Effector CD4-positive, alpha-beta T cell (primary cell): Measurements from ENCODE around the gene NSMF.
"Not testable (repeated sequence)": the region's sequence is repeated elsewhere in the genome, so short reads cannot be mapped to it uniquely, and the experiment has no call there.

ENCODE experiments used
- DNase-seq: peaks from one replicate; pipeline ENCODE4 v3.0.0-alpha.2; 2020

NSMF gene

DNA sequence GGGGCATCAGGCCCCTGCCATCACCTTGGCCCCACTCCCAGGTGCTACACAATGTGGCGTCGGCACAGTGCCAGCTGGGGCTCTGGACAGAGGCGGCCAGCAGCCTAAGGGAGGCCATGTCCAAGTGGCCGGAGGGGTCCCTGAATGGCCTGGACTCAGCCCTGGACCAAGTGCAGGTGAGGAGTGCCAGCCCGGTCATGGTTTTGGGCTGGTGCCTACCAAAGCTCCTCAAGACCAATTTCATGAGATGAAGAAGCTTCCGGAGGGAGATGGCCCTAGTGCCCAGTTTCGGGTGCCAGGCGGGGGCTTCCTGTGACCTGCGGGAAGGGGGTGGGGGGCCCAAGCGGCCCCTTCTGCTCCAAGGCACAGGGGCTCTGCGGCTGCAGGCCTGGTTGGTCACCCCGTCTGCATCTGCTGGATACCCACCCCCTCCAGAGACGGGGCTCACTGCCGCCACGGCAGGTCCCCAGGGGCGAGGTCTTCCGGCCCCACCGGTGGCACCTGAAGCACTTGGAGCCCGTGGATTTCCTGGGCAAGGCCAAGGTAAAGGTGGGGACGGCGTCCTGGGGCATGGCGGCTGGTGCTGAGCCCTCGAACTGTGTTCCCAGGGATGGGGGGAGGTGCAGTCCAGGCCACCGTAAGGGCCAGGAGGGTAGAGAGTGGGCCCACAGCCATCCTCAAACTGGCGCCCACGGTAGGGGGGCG, 30.1 kb downstream of the NSMF start:
- no peak for DNase-seq

DNA sequence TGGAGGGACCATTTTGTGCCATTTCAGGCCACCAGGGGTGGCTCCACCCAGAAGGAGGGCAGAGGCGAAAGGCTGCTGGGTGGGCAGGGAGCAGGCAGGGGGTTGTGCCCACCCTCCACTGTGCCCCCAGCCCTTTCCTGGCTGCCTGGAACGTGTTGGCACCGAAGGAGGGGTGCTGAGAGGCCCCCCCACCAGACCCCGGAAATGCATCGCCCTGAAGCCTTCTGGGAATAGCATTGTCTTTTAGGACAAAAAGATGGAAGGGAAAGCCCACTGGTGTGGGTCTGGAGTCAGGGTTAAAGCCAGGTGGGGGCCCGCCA, 30.9 kb downstream of the NSMF start:
- no peak for DNase-seq

DNA sequence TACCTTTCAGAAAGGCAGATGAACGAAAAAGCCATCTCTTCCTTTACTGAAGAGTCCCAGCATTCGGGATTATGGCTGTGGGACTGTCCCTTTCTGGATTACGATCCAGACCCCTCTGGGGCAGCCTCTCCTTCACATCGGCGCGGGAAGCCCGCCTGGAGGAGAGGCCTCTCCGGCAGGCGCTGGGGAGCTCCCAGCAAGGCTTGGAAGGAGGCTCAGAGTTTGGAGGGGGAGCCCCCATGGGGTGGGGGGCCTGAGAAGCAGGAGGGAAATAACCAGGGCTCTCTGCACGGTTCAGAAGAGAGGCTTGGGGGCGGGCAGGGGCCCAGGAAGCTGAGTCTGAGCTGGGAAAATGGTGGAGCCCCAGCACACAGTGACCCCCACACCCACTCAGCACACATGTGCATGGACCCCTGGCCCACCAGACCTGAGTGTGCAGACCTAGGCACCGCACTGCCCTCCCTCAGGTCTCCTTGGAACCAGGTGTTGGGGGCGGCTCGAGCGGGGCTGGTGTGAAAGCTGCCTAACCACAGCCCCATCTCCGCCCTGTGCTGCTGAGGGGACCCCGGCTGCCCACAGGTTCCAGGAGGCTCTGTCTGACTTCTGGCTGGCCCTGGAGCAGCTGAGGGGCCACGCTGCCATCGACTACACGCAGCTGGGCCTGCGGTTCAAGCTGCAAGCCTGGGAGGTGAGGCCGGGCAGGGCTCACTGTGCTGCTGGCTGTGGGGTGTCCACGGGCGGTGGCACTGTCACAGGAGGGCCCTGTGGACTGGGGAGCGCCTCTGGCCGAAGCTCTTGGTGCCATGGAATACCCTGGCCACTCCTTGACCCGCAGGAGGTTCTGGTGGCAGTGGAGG, 31.5 kb downstream of the NSMF start:
- DNase-seq = no peak

DNA sequence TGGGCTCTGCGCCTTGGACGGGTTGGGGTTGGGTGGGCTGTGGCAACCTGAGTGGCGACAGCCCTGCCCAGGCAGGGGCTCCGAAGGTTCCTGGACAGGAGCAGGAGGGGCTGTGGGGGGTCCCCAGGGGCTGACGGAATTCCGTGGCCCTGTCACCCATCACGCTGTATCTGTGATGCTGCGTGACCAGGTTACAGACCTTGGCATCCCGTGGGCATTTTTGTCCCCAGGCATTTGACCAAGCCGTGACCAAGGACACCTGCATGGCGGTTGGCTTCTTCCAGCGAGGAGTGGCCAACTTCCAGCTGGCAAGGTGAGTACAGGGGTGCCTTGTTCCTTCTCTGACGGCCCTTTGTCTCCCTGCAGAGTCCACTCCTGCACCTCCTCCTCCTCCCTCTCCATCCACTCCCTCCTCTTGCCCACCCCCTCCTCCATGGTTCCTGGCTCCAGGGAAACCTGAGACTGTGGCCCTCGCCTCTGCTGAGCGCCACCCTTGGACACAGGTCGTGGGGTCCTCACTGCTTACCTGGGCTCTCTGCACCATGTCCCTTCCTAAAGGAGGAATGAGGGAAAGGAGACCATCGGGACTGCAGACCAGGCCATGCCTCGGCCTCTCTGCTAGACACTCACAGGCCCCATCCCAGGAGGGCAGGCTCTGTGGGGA, 33.0 kb downstream of the NSMF start:
- no peak for DNase-seq

DNA sequence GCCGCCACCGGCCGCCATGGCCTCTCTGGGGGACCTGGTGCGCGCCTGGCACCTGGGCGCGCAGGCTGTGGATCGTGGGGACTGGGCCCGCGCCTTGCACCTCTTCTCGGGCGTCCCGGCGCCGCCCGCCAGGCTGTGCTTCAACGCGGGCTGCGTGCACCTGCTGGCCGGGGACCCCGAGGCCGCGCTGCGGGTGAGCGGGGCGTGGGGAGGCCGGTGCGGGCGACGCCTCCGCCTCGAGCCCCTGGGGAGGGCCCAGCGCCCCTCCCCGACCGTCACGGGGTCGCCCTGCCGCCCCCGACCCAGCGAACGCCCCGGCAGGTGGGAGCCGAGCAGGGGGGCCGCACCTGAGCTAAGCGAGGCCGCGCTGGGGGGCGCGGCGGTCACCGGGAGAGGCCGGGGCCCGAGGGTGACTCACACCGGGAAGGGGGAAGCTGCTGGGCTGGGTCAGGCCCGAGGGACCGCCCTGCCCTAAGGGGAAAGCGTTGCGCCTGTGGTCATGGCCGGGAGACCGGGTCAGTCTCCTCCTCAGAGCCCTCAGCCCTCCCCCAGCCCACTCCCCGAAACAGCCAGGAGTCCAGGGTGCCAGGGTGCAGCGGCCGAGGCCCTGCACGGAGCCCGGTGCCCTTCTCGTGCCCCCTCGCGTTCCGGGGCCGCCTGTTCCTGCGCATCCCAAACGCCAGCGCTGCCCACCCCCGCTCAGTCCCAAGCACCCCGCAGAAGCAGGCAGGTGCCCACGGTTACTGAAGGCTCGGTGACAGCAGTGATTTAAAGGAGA, 35.4 kb downstream of the NSMF start:
- DNase-seq = no peak

DNA sequence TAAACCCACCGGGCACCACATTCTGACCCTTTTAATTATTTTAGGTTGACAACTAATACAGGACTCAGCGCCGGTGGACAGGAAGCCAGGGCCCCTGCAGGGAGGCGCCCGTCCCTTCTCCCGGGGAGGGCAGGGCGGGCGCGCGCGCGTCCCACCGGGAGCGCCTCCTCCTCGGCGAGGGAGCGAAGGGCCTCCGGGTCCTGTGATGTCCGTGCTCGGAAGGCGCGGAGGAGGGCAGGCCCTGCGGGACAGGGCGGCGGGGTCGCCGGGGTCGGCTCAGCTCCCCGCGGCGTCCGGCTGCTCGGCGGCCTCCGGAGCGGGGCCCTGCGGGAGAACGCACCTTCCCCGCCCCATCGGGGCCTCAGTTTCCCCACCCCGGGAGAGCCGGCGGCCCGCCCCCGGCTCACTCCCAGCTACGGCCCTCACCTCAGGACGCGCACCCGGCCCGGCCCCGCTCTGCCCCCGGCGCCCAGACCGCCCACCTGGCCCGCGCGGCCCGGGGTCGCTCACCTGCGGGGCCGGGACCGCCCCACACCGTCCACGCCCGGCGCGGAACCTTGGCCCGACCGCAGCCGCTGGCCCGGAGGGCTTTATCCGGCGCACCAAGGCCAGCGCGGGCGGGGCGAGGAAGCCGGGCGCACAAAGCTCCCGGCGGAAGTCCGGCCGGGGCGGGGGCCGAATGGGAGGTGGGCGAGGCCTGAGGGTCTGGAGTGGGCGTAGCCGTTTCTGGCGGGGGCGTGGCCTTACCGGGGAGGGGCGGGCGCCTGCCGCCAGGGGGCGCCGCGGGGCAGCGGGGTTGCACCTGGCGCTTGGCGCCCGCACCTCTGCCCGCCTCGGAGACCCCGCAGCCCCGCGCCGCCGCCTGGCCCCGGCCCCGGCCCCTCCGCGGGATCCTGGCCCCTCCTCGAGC, 36.3 kb downstream of the NSMF start, which contains the start of the genes EXD3 and NOXA1:
TSS of gene EXD3 (minus strand) at position 559 of the 910 bp plus-strand sequence. CDS start 27,805 bp downstream, outside the sequence.
TSS of gene NOXA1 (plus strand) at position 790 of the 910 bp plus-strand sequence. CDS start 137 bp downstream, outside the sequence.
- peak; percentile 90 for DNase-seq

DNA sequence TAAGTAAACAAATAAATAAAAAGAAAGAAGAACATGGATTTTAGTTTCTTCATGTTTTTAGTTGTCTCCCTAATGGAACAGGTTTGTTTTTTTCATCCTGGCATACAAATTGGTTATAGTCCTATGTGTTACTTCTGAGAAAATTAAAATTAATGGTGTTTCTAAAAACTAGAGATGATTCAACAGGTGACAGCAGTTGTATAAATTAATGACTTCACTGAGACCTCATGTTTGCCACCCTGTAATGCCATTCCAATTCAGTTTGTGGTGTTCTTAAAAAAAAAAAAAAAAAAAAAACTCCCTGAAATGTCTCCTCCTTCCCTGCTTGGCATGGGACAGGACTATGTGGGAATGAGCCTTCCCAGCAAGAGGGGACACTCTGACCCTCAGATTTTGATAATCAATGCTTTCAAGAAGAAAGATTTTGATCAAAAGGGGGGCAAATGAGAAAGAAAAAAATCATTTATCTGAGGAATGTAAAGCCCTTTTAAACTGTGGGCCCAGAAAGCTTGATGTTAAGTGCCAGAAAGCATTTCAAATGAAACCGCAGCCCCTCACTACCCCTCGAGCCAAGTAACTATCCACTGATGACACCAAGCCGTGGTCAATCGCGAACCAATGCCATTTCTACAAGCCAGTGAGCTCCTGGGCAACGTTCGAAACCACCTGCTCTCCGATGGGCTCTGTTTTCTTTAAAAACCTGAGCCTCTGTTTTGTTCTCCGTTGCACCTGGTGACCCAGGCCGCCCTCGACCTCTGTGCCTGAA, 37.1 kb downstream of the NSMF start:
- no peak for DNase-seq

DNA sequence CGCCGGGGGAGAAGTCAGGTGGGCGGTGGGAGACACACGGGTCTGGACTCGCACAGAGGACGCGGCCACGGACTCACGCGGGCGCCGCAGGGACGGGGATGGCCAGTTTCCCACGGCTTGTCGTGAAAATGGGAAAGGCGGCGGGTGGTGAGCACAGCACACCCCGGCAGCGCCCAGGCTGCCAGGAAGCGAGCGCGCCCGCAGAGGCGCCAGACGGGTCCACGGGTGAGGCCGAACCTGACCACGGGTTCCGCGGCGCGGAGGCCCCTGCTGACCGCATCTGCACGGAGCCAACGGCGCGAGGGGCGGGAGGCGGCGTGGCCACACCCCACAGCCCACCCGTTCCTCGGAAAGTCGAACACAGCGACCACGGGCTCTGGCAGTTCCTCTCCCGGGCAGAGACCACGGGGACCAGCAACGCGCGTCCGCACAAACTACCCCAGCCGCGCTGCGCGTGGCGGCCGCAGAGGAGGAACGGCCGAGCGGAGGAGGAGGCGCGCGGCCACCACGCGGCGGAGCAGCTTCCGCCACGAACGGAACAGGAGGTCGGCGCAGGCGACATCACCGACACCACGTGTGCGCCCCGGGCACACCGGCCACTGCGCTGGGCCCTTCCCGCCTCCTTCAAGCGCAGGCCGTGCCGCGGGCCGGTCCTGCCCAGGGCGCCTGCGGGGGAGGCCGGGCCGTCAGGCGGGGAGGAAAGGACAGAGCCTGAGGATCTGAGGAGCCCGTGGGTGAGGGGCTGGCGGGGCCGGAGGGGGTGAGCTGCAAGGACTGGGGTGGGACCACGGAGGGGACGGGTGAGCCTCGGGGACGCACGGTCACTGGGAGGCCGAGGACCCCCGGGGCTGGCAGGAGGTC, 41.7 kb downstream of the NSMF start:
- DNase-seq = no peak

DNA sequence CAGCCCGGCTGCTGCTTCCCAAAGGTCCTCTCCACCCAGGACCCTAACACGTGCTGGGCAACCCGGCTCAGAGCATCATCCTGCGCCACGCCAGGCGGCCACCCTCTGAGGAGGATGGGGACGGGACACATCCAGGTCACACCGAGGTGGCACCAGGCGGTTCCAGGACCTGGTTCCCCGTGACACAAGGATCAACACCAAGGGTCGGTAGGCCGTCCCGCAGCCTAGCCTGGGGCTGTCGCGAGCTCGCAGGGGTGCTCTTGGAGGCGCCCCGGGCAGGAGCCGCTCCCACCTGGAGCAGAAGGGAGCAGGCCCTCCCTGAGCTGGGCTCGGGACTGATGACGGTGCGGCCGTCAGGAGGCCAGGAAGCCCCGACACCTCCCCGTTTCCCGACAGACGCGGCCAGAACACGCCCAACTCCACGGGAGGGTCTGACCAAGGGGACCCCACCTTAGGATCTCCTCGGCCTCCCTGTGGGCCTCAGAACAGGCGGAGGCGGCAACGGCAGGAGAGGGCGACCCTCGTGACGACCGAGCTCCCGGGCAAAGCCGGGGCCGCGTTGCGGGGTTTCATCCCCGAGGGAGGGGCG, 42.5 kb downstream of the NSMF start:
- DNase-seq = no peak

DNA sequence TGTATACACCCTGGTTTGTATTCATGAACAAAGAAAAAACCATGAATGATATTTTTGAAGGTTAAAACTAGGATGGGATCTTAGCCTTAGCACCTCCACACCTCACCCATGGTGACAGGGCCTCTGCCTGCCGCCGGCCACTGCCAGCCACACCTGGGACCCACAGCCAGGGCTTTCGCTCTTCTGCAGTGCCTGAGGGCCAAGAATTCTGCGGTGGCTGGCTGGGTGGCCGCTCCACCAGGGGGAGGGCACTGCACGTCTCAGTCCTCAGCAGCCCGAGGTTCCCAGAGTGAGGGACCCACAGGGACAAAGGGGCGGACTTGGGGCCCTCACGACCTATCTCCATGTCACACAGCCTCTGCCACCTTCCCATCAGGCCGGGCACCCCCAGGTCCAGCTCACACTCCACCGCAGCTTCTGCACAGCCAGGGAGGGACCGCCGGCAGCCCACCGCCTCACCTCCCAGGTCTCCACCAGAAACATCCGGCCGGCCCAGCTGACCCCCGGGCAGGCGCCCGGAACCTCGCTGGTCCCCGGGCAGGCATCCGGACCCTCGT, 43.0 kb downstream of the NSMF start:
- DNase-seq = no peak

DNA sequence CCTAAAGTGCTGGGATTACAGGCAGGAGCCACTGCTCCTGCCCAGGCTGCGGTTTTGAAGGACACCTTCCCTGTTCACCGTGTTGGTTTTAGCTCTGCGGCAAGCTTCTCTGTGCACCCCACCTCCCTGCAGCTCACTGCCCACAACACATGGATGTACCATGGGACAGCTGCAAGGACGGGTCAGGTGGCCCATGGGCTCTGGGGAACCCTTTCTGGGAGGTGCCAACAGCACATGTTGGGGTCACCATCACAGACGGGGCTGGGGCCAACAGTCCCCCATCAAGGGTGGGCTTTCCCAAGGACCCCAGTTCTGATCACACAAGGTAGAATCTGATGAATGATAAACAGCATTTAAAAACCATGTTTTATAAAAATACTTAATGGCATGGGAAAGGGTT, 43.7 kb downstream of the NSMF start:
- DNase-seq = no peak

DNA sequence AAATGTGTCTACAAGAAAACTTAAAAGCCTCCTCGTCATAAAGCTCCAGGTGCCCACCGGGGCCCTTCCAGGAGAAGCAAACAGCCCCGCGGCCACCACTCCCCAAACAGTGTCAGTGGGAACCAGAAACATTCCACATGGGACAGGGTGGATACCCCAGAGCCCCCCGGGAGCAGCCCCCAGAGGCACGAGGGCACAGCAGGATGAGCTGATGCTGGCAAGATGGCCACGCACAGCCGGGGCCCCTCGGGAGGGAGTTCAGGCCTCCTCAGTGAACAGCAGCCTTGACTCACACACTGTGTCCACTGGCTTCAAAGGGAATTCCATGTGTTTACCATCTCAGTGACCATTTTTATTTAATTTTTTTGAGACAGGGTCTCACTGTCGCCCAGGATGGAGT, 46.7 kb downstream of the NSMF start:
- DNase-seq = no peak

DNA sequence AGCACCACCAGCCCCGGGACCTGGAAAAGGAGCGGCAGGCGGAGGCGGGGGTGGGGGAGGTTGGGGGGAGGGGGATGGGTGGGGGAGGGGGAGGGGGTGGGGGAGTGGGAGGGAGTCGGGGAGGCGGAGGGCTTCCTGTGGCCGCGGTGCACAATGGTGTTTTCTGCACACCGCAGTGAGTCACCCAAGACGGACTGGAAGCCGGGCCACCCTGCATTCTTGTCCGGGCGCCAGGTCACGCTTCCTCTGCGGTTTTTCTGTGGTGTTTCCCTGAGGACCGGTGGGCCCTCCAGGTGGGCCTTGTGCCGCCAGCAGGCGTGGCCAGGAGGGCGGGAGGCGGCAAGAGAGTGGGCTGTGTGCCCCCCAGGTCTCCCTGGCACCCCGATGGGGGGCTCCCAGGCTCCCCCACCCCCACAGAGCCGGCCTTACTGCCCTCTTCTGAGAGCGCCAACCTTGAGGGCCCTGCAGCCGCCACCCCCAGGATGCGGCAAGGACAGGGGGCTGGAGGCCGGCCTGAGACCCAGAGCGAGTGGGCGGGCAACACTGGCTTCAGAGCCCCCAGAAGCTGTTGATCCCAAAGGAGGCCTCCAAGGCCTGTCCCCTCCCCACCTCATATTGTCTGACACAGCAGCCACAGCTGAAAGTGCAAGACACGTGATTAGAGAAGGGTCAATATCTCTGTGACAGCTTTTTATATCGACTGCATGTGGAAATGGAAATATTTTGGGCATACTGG, 47.3 kb downstream of the NSMF start:
- DNase-seq = no peak

DNA sequence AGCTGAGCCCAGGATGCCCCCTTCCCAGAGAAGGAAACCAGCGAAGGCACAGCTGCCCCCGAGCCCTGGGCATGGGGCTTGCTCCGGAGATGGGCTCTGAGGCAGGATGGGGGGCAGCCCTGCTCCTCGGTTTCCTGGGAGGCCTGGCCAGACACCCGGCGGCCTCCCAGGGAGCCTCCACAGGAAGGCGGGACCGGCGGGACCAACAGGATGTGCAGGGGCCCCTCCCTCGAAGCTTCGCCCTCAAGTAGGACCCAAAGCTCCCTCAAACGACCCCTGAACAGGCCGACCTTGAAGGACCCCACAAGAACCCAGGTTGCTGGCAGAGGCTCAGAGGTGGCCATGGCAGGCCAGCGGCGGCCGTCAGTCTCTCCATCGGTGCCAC, 47.9 kb downstream of the NSMF start:
- no peak for DNase-seq

DNA sequence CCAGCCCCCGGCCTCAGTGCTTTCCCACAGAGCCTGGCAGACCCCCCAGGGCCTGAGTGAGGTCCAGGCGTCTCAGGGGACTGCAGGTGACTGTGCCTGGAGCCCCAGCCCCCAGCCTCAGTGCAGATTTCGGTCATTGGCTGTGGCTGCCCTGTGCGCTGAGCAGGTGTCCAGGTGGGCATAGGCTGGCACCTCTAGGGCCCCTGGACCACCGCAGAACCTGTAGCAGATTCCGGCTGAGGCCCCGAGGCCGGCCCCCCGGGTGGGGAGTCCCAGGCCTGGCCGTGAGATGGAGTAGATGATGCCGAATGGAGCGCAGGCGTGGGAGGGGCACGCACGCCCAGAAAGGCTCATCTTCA, 48.3 kb downstream of the NSMF start:
- DNase-seq = no peak

DNA sequence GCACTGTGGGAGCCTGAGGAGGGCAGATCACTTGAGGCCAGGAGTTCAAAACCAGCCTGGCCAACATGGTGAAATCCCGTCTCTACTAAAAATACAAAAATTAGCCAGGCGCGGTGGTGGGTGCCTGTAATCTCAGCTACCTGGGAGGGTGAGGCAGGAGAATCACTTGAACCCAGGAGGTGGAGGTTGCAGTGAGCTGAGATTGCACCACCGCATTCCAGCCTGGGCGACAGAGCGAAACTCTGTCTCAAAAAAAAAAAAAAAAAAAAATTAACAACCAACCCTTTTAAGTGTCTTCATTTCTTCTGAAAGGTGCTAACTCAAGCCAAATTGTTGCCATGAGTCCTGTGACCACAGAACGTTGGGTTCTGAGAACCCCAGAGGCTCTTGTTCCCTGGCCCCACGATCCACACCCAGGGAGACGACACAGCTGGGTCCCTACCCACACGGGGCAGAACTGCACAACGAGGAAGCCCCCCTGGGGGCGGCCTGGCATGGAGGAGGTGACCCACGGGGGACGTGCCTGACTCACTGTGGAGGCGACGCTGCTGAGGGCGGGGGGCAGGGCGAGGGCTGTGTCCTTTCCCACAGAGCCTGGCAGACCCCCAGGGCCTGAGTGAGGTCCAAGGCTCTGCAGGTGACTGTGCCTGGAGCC, 48.8 kb downstream of the NSMF start:
- not testable (repeated sequence) for DNase-seq

DNA sequence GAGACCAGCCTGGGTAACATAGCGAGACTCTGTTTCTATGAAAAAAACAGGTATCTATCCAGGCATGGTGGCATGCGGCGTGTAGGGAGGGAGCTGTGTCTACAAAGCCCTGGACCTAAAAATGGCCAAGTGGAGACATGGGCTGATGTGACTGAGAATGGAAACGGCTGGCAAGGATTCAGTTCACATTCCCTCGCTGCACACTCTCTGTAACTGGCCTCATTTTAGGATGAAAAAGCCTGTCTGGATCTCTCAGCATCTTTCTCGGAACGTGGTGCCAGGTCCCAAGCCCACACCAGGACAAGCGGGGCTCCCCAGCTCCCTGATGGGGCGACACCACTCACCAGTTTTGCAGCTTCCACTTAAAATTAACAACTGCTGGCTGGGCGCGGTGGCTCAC, 49.6 kb downstream of the NSMF start:
- no peak for DNase-seq
